HepG2 (cell line): ENCODE results near the gene CCNQ. TPM values are rescaled to one million over a fixed set of nuclear protein-coding genes. Genes with fewer than 3 reads are reported as not detected.

ENCODE experiments used
- ATAC-seq: fragments of 200-7000 bp; cut with Tn5 transposase; 3 replicates; pipeline ENCODE4 v1.9.1; 2020; ENCODE audit warnings: mild to moderate bottlenecking, moderate library complexity
- BruUV-seq: library from RNA; stranded (reverse); fragments of 400-500 nt; replicated peaks from 2 replicates; lab custom pipeline; 2021; lab: Mats Ljungman, UMichigan
- CTCF ChIA-PET: fragments of 300-600 bp; formaldehyde crosslinking; extraction: SDS; loops from one replicate; lab custom pipeline; 2021; ENCODE audit warnings: low total read pairs, inconsistent platforms, low intra/inter-chr PET ratio; lab: Yijun Ruan, JAX
- POLR2A ChIA-PET: fragments of 350-600 bp; sonication (Branson Sonifier 250); formaldehyde crosslinking; loops from one replicate; lab custom pipeline; 2020; ENCODE audit warnings: antibody characterized with exemption, inconsistent platforms; lab: Yijun Ruan, JAX
- DNase-seq: peaks from one replicate; pipeline ENCODE4 v3.0.0-alpha.2; 2015; ENCODE audit warnings: low spot score
- FAIRE-seq: peaks from 3 replicates; lab custom pipeline; 2011; peaks lifted over from hg19 to GRCh38; lab: Jason Lieb, UNC
- H2AFZ ChIP-seq: one replicate; pipeline ENCODE4 v1.6.1; 2011; ENCODE audit warnings: low read length, inconsistent platforms
- H3K27ac ChIP-seq: fragments of 300-600 bp; 3 replicates; pipeline ENCODE4 v1.8.0; 2011; ENCODE audit warnings: mixed run types, mild to moderate bottlenecking, mixed read lengths, low read length, inconsistent platforms; ENCODE audit not compliant: insufficient read depth; ENCODE audit errors: extremely low read length
- H3K27me3 ChIP-seq, 2 experiments: fragments of 200-600 bp in 1 of 2; 2 replicates in 1 of 2; 3 replicates in 1 of 2; pipeline versions ENCODE4 v1.6.0 to v1.8.0; 2011; ENCODE audit warnings: low read length in 2 of 2, mild to moderate bottlenecking in 2 of 2, moderate library complexity in 2 of 2, inconsistent platforms in 1 of 2; ENCODE audit not compliant: insufficient read depth in 2 of 2, control insufficient read depth in 1 of 2
- H3K36me3 ChIP-seq, 2 experiments: fragments of 200-600 bp in 1 of 2; replicated peaks in 1 of 2; 2 replicates in 1 of 2; 3 replicates in 1 of 2; pipeline versions ENCODE4 v1.5.1 to v1.8.0; 2011; ENCODE audit warnings: low read length in 2 of 2, inconsistent platforms in 1 of 2; ENCODE audit not compliant: insufficient read depth in 2 of 2, control insufficient read depth in 1 of 2
- H3K4me1 ChIP-seq: 2 replicates; pipeline ENCODE4 v1.5.1; 2012; ENCODE audit warnings: low read length, inconsistent platforms; ENCODE audit not compliant: insufficient read depth
- H3K4me2 ChIP-seq: 2 replicates; pipeline ENCODE4 v1.6.0; 2011; ENCODE audit warnings: low read depth, low read length, inconsistent platforms
- H3K4me3 ChIP-seq, 3 experiments: fragments of 200-600 bp in 1 of 3; sonication (generic), shearing (Covaris generic) in 1 of 3; replicated peaks in 1 of 3; 2 replicates each; pipeline ENCODE4 v1.5.1; 2011 to 2016; ENCODE audit warnings: low read length in 3 of 3, inconsistent platforms in 2 of 3, low read depth in 2 of 3, mild to moderate bottlenecking in 2 of 3, control low read depth in 1 of 3, mixed read lengths in 1 of 3; ENCODE audit not compliant: insufficient read depth in 1 of 3
- H3K79me2 ChIP-seq: one replicate; pipeline ENCODE4 v1.6.1; 2011; ENCODE audit warnings: low read length, inconsistent platforms; ENCODE audit not compliant: insufficient read depth
- H3K9ac ChIP-seq: 2 replicates; pipeline ENCODE4 v1.6.0; 2011; ENCODE audit warnings: mild to moderate bottlenecking, low read depth, low read length, inconsistent platforms; ENCODE audit not compliant: insufficient read depth
- H3K9me3 ChIP-seq: 2 replicates; pipeline ENCODE4 v1.5.1; 2012; ENCODE audit warnings: mild to moderate bottlenecking, low read length
- H4K20me1 ChIP-seq: 2 replicates; pipeline ENCODE4 v1.6.0; 2011; ENCODE audit warnings: inconsistent platforms, mild to moderate bottlenecking, low read length, moderate library complexity; ENCODE audit not compliant: insufficient read depth
- CENPBD1 ChIP-seq: sonication (generic); formaldehyde crosslinking; IDR thresholded peaks from 2 replicates; pipeline ENCODE4 v1.8.0; 2022; ENCODE audit warnings: missing genetic modification reagents, low read depth, mild to moderate bottlenecking, borderline replicate concordance
- CREB1 ChIP-seq, 2 experiments: fragments of 450-650 bp in 1 of 2; IDR thresholded peaks; 2 replicates each; pipeline ENCODE4 v1.6.1; 2016 to 2017; ENCODE audit warnings: control low read depth in 1 of 2, mild to moderate bottlenecking in 1 of 2, missing compliant biosample characterization in 1 of 2, missing genetic modification characterization in 1 of 2
- DPF2 ChIP-seq: sonication (generic); formaldehyde crosslinking; IDR thresholded peaks from 2 replicates; pipeline ENCODE4 v1.4.0; 2020; ENCODE audit warnings: mild to moderate bottlenecking, low read depth, missing genetic modification reagents, borderline replicate concordance
- EED ChIP-seq: sonication (generic); formaldehyde crosslinking; IDR thresholded peaks from 2 replicates; pipeline ENCODE4 v1.5.0; 2020; ENCODE audit warnings: mild to moderate bottlenecking, missing genetic modification reagents
- ELF4 ChIP-seq: sonication (generic); formaldehyde crosslinking; IDR thresholded peaks from 2 replicates; pipeline ENCODE4 v1.5.0; 2020; ENCODE audit warnings: missing genetic modification reagents, mild to moderate bottlenecking, moderate library complexity, borderline replicate concordance
- ETV5 ChIP-seq: IDR thresholded peaks from 2 replicates; pipeline ENCODE4 v1.6.1; 2018; ENCODE audit warnings: missing biosample characterization, missing genetic modification reagents, inconsistent platforms, borderline replicate concordance
- GABPA ChIP-seq, 2 experiments: IDR thresholded peaks; 2 replicates each; pipeline ENCODE4 v1.6.1; 2011 to 2016; ENCODE audit warnings: low read depth in 2 of 2, low read length in 1 of 2, missing biosample characterization in 1 of 2, missing genetic modification characterization in 1 of 2
- GATAD1 ChIP-seq: IDR thresholded peaks from 2 replicates; pipeline ENCODE4 v1.6.1; 2016; ENCODE audit warnings: missing genetic modification reagents, missing compliant biosample characterization
- GMEB1 ChIP-seq: sonication (generic); formaldehyde crosslinking; IDR thresholded peaks from 2 replicates; pipeline ENCODE4 v1.5.1; 2020; ENCODE audit warnings: missing genetic modification reagents, mild to moderate bottlenecking, borderline replicate concordance
- GTF3A ChIP-seq: sonication (generic); formaldehyde crosslinking; conservative IDR thresholded peaks from 2 replicates; pipeline ENCODE4 v1.4.0; 2020; ENCODE audit warnings: mild to moderate bottlenecking, missing genetic modification reagents
- KDM2A ChIP-seq: sonication (generic); formaldehyde crosslinking; IDR thresholded peaks from 2 replicates; pipeline ENCODE4 v1.4.0; 2020; ENCODE audit warnings: low read depth, missing genetic modification reagents, borderline replicate concordance
- PLRG1 ChIP-seq: fragments of 450-650 bp; conservative IDR thresholded peaks from 2 replicates; pipeline ENCODE4 v1.6.1; 2016
- SMAD1 ChIP-seq: sonication (generic); formaldehyde crosslinking; IDR thresholded peaks from 2 replicates; pipeline ENCODE4 v1.4.0; 2020; ENCODE audit warnings: missing genetic modification reagents, low read depth, mild to moderate bottlenecking, borderline replicate concordance
- ZNF17 ChIP-seq: sonication (generic); formaldehyde crosslinking; IDR thresholded peaks from 2 replicates; pipeline ENCODE4 v1.5.0; 2020; ENCODE audit warnings: mild to moderate bottlenecking, missing genetic modification reagents
- ZNF232 ChIP-seq: sonication (generic); formaldehyde crosslinking; IDR thresholded peaks from 2 replicates; pipeline ENCODE4 v1.4.0; 2020; ENCODE audit warnings: missing genetic modification reagents, borderline replicate concordance
- ZNF737 ChIP-seq: sonication (generic); formaldehyde crosslinking; IDR thresholded peaks from 2 replicates; pipeline ENCODE4 v1.5.0; 2020; ENCODE audit warnings: missing genetic modification reagents, mild to moderate bottlenecking, borderline replicate concordance
- ZNF839 ChIP-seq: sonication (generic); formaldehyde crosslinking; IDR thresholded peaks from 2 replicates; pipeline ENCODE4 v1.4.0; 2020; ENCODE audit warnings: missing genetic modification reagents, mild to moderate bottlenecking, borderline replicate concordance
- WGBS: methylation state at CpG from one replicate; pipeline ENCODE4 v1.1.6; 2017; ENCODE audit warnings: low lambda C conversion rate; 5-methylcytosine and 5-hydroxymethylcytosine counted together
- in situ Hi-C: cut with HindIII; loops from 2 replicates; pipeline ENCODE4 v1.10.0; 2017; ENCODE audit warnings: low pct_unique_long_range_greater_than_20kb; ENCODE audit not compliant: extremely low pct_ligation_motif_present
- intact Hi-C: fragments of 100-400 bp; cut with micrococcal nuclease; formaldehyde crosslinking; loops from one replicate; pipeline ENCODE4 v1.10.0; 2022; ENCODE audit not compliant: unreplicated experiment
- polyA plus RNA-seq, 8 experiments: library from polyadenylated mRNA; depleted of rRNA in 3 of 8; stranded (reverse) in 7 of 8; unstranded in 1 of 8; fragments of >200 nt; fragmentation: Illumina TruSeq in 4 of 8; extraction: Trizol in 4 of 8; gene quantifications; 2 replicates each; pipeline versions ENCODE4 v1.2.1 to v1.2.3, GENCODE V29; 2011 to 2016; ENCODE audit warnings: low read depth in 4 of 8, missing spikeins in 1 of 8, mixed read lengths in 1 of 8; ENCODE audit not compliant: insufficient read depth in 1 of 8
- total RNA-seq, 5 experiments: library from RNA; depleted of rRNA; stranded (reverse); fragments of >200 nt; fragmentation: Illumina TruSeq; extraction: Trizol; gene quantifications; 2 replicates each; pipeline ENCODE4 v1.2.3, GENCODE V29; 2016; ENCODE audit warnings: low read depth in 1 of 5

CCNQ gene
- total and polyA plus RNA-seq, 2 of the 13 experiments (the other 11 are each of a cell fraction or from before 2014, with no cell fraction given), result 15.0 to 25.5 TPM

- Histone ChIP-seq H3K36me3 (no peaks in the 10 kb centered on the region), H3K4me2 (no peak overlapping the region), H4K20me1 (no peaks in the 10 kb centered on the region), H3K9ac (no peak overlapping the region), H3K4me1 (peaks cover 24% of the 10 kb centered on the region), H3K79me2 (no peaks in the 10 kb centered on the region), H2AFZ (no peak overlapping the region), H3K9me3 (no peaks in the 10 kb centered on the region), H3K4me3 (no peak overlapping the region)
- no TSS peak for BruUV-seq
- ATAC-seq, result no peak
- in situ Hi-C loops, result no loop called here
- no peak for FAIRE-seq
- intact Hi-C loops, result no loop called here
- ChIA-PET POLR2A (no interaction called here), CTCF (no interaction called here)
- DNase-seq, result no peak
- TF ChIP-seq GMEB1 (no peak), ZNF232 (no peak), PLRG1 (no peak), KDM2A (CRISPR knock-in tag) (no peak), ELF4 (CRISPR knock-in tag) (no peak), ZNF17 (no peak), GATAD1 (no peak)
- TF ChIP-seq, all 625 proteins: peak for 0
- Histone ChIP-seq H3K27me3 (peaks cover 0 to 11% of the 10 kb centered on the region in 2 experiments; a peak in 3 of 5 replicates), H3K27ac (no peak overlapping the region)
- WGBS, result no CpG with 5 or more reads among the region's 2 CpGs
Measured at GRCh38 chrX:153583433-153583832, 15.5 kb downstream of the CCNQ start.

GRCh38 chrX:153582896-153583295 is 16.0 kb downstream of the CCNQ start:
- Histone ChIP-seq H3K9ac (no peak overlapping the region), H3K4me2 (no peak overlapping the region), H3K9me3 (no peaks in the 10 kb centered on the region), H3K27me3 (peaks cover 0 to 11% of the 10 kb centered on the region in 2 experiments; a peak in 3 of 5 replicates), H4K20me1 (no peaks in the 10 kb centered on the region), H3K36me3 (no peaks in the 10 kb centered on the region), H2AFZ (no peak overlapping the region), H3K79me2 (no peaks in the 10 kb centered on the region), H3K4me3 (no peak overlapping the region), H3K4me1 (peaks cover 24% of the 10 kb centered on the region), H3K27ac (no peak overlapping the region)
- 60% methylated on average over 3 of the region's 13 CpGs for WGBS
- FAIRE-seq, result no peak
- peak; percentile 55 for ATAC-seq
- in situ Hi-C loops, result no loop called here
- no TSS peak for BruUV-seq
- peak; percentile 7 for DNase-seq
- POLR2A ChIA-PET, result no interaction called here
- CTCF ChIA-PET, result no interaction called here
- intact Hi-C loops, result no loop called here
- no peak for TF ChIP-seq SMAD1 (CRISPR knock-in tag)
- no peak for TF ChIP-seq ZNF737 (CRISPR knock-in tag)
- peak; percentile 28; the same call in 1 of the 2 replicates for TF ChIP-seq ETV5 (CRISPR knock-in tag)
- no peak for TF ChIP-seq GTF3A
- TF ChIP-seq CREB1 (IDR thresholded peaks at IDR 0.05), result no peak
- TF ChIP-seq CREB1 (CRISPR knock-in tag; IDR thresholded peaks at IDR 0.05), result no peak
- TF ChIP-seq CENPBD1 (CRISPR knock-in tag), result no peak
- no peak for TF ChIP-seq GABPA (IDR thresholded peaks at IDR 0.05; ENCODE audit: low read depth, low read length)
- TF ChIP-seq GABPA (CRISPR knock-in tag; IDR thresholded peaks at IDR 0.05; ENCODE audit: low read depth), result 0 out of 2 replicates have a peak, but pooled peaks have one; percentile 24
- no peak for TF ChIP-seq ZNF839
- no peak for TF ChIP-seq EED (CRISPR knock-in tag)
- TF ChIP-seq DPF2 (CRISPR knock-in tag), result no peak
